Measurements from ENCODE around the gene STT3B.

DNA sequence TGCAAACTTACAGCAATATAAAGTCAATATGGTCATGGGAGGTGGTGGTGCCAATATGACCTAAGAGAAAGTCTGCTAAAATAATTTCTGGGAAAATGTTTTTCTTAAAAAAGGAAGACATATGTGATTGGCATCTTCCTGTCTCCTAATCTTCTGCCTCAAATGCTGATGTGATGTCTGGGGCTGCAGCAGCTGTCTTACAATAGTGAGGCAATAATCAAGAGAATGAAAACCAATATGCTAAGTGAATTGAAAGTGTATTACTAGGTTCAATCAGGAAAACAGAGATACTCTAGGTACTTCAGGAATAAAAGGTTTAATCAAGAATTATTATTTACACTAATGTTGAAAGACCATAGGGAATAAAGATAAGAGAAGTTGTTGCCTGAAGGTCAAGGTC is 7.2 kb upstream of the STT3B start:
- no peak for TF ChIP-seq POLR2A (IDR thresholded peaks at IDR 0.05)
- TF ChIP-seq, protein P1, sequence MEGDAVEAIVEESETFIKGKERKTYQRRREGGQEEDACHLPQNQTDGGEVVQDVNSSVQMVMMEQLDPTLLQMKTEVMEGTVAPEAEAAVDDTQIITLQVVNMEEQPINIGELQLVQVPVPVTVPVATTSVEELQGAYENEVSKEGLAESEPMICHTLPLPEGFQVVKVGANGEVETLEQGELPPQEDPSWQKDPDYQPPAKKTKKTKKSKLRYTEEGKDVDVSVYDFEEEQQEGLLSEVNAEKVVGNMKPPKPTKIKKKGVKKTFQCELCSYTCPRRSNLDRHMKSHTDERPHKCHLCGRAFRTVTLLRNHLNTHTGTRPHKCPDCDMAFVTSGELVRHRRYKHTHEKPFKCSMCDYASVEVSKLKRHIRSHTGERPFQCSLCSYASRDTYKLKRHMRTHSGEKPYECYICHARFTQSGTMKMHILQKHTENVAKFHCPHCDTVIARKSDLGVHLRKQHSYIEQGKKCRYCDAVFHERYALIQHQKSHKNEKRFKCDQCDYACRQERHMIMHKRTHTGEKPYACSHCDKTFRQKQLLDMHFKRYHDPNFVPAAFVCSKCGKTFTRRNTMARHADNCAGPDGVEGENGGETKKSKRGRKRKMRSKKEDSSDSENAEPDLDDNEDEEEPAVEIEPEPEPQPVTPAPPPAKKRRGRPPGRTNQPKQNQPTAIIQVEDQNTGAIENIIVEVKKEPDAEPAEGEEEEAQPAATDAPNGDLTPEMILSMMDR (IDR thresholded peaks at IDR 0.05), result no peak

Data from body of pancreas (tissue), 4 donors.